GM23248 (cell line): ENCODE results near the gene GDPD3.

Experiments used
- EZH2 ChIP-seq: fragments of 200-600 bp; sonication (generic); IDR thresholded peaks from 2 replicates; pipeline ENCODE4 v1.6.1; 2018; ENCODE audit warnings: antibody characterized with exemption, mild to moderate bottlenecking; ENCODE audit not compliant: insufficient read depth, poor library complexity, severe bottlenecking
- EZH2phosphoT487 ChIP-seq: fragments of 200-600 bp; sonication (generic); IDR thresholded peaks from 2 replicates; pipeline ENCODE4 v1.6.1; 2018; ENCODE audit warnings: antibody characterized with exemption, moderate library complexity, mild to moderate bottlenecking, low read depth; ENCODE audit not compliant: insufficient read depth

- TF ChIP-seq EZH2 = no peak
- no peak for TF ChIP-seq EZH2phosphoT487
Observed at GRCh38 chr16:30127993-30128392, 14.7 kb upstream of the GDPD3 start.
